Measurements from ENCODE around the gene TGFBR1.

- TF ChIP-seq CTCF (conservative IDR thresholded peaks at IDR 0.05 in 1 of 2, IDR thresholded peaks at IDR 0.05 in 1 of 2; ENCODE audit: low read depth in 1 of 2, low read length in 2 of 2) (no peak), EZH2 (IDR thresholded peaks at IDR 0.05; ENCODE audit: low read length, missing control alignments) (no peak)
Observed at GRCh38 chr9:99155736-99156135, 50.8 kb downstream of the TGFBR1 start.
